Neural crest cell (in vitro differentiated cells): Measurements from ENCODE around the gene NDUFAF2. TPM values are rescaled to one million over a fixed set of nuclear protein-coding genes. Genes with fewer than 3 reads are reported as not detected.

Experiments used
- DNase-seq: peaks from one replicate; pipeline ENCODE4 v3.0.0; 2021; ENCODE audit warnings: low read depth, mixed read lengths, low spot score
- H3K27ac Mint-ChIP-seq: one replicate; pipeline ENCODE4 v1.8.0; 2021; ENCODE audit warnings: mild to moderate bottlenecking, mixed read lengths; ENCODE audit not compliant: unreplicated experiment
- H3K27me3 Mint-ChIP-seq: 2 replicates; pipeline ENCODE4 v1.8.0; 2021; ENCODE audit warnings: low read depth, mild to moderate bottlenecking, mixed read lengths
- H3K36me3 Mint-ChIP-seq: 2 replicates; pipeline ENCODE4 v1.8.0; 2021; ENCODE audit warnings: low read depth, mild to moderate bottlenecking, mixed read lengths
- H3K4me1 Mint-ChIP-seq: 2 replicates; pipeline ENCODE4 v1.8.0; 2021; ENCODE audit warnings: mixed read lengths
- H3K4me3 Mint-ChIP-seq: one replicate; pipeline ENCODE4 v1.8.0; 2021; ENCODE audit warnings: mild to moderate bottlenecking, mixed read lengths
- H3K9me3 Mint-ChIP-seq: 2 replicates; pipeline ENCODE4 v1.8.0; 2021; ENCODE audit warnings: mixed read lengths
- total RNA-seq: library from RNA; stranded (reverse); gene quantifications from 2 replicates; pipeline ENCODE4 v1.2.1, GENCODE V29; 2021
- TF ChIP-seq, protein P1 (sequence below): fragments of 200-600 bp; sonication (generic); conservative IDR thresholded peaks from 2 replicates; pipeline ENCODE4 v1.5.0; 2021; ENCODE audit warnings: antibody characterized with exemption, mild to moderate bottlenecking

Gene NDUFAF2
- total RNA-seq, 1 donor from 2014 or later, result 37.7 TPM

DNA sequence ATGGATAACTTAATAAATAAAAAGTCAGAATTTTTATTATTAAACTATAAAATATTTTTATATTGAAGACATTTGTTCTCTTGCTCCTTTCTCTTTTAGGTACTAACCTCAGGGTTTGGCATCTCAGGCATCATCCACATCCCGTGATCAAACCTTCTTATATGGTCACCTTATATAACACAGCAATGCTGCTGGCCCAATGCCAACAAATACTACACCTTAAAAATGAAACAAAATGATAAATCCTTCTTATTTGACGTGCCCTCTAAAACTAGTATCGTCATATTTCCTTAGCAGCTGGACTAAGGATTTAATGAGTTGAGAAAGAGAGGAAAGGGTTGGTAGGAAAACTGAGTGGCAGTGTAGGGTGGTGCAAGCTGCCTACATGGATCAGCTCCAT lies 56.6 kb downstream of the NDUFAF2 start:
- no peak overlapping the region for H3K27ac Mint-ChIP-seq
- H3K36me3 Mint-ChIP-seq, result peaks cover 3% of the 10 kb centered on the region
- H3K27me3 Mint-ChIP-seq, result no peaks in the 10 kb centered on the region
- H3K9me3 Mint-ChIP-seq, result peaks cover 3% of the 10 kb centered on the region
- TF ChIP-seq, protein P1, sequence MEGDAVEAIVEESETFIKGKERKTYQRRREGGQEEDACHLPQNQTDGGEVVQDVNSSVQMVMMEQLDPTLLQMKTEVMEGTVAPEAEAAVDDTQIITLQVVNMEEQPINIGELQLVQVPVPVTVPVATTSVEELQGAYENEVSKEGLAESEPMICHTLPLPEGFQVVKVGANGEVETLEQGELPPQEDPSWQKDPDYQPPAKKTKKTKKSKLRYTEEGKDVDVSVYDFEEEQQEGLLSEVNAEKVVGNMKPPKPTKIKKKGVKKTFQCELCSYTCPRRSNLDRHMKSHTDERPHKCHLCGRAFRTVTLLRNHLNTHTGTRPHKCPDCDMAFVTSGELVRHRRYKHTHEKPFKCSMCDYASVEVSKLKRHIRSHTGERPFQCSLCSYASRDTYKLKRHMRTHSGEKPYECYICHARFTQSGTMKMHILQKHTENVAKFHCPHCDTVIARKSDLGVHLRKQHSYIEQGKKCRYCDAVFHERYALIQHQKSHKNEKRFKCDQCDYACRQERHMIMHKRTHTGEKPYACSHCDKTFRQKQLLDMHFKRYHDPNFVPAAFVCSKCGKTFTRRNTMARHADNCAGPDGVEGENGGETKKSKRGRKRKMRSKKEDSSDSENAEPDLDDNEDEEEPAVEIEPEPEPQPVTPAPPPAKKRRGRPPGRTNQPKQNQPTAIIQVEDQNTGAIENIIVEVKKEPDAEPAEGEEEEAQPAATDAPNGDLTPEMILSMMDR, result no peak
- no peak for DNase-seq
- no peaks in the 10 kb centered on the region for H3K4me1 Mint-ChIP-seq
- H3K4me3 Mint-ChIP-seq, result no peak overlapping the region

DNA sequence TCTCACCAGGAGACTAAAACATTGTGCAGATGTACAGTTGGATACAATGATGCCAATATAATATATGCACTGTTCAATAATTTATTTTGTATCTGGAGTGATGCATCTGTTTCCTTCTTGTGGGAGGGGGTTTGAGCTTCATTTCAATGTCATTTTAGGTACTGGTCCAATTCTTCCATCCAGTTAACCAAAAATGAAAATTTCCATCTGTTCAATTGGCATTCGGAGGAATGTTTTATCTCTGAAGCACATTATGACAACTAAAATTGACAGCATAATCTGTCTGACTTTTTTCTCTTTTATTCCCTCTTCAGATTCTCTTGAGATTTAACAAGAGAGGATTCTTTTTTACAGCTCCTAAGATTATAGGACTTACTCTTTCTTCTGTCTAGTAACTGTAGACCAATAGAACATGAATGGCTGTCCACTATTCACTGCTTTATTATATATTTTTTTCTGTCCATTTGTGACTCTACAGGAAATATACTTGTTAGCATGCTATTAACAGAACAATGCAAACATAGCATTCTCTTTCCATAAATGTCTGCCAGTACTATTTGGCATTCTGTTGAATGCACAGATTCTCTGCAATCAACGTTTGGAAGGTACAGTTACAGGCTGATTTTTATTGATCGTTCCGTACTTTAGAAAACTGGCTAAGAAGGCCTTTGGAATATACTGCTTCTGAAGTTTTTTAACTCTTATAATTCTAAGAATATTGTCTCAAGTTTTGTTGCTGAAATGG lies 57.8 kb downstream of the NDUFAF2 start:
- Mint-ChIP-seq H3K4me1 (no peaks in the 10 kb centered on the region), H3K27ac (no peak overlapping the region), H3K36me3 (peaks cover 3% of the 10 kb centered on the region), H3K9me3 (peaks cover 3% of the 10 kb centered on the region), H3K4me3 (no peak overlapping the region), H3K27me3 (no peaks in the 10 kb centered on the region)
- no peak for DNase-seq
- TF ChIP-seq, protein P1, result no peak

DNA sequence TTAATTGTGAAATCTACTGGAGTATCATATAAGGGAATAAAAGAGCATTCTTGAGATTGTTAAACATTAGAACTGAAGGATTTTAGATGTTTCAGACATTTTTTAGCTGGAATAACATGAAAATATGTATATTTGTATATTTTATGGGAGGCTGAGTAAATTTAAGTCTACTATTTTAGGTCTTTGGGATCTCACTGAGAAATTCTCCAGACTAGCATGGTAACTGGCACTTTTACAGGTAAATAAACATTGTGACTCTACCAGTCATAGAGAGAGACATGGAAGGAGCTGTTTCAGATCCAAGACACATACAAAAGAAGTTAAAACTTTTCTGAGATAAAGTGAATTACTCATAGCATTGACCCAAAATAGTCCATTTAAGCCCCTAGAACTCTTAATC lies 59.4 kb downstream of the NDUFAF2 start:
- Mint-ChIP-seq H3K4me3 (no peak overlapping the region), H3K27ac (no peak overlapping the region), H3K9me3 (peaks cover 3% of the 10 kb centered on the region), H3K27me3 (no peaks in the 10 kb centered on the region), H3K36me3 (peaks cover 3% of the 10 kb centered on the region), H3K4me1 (no peaks in the 10 kb centered on the region)
- TF ChIP-seq, protein P1, result no peak
- no peak for DNase-seq

DNA sequence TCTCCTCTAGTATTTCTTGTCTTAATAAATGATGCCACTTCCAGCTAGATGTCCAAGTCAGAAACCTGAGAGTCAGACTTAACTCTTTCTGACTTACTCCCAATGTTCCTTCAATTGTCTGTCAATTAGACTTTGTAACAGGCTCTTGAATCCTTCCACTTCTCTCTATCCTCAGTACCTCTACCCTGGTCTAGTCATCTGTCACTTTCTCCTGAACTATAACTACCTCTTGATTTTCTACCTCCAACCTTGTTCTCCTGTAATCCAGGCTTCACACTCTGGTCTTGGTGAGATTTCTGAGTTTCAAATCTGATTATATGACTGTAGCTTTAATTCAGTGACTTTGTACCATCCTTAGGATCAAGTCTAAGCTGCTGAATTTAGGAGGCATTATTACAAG lies 64.9 kb downstream of the NDUFAF2 start:
- no peaks in the 10 kb centered on the region for H3K27me3 Mint-ChIP-seq

DNA sequence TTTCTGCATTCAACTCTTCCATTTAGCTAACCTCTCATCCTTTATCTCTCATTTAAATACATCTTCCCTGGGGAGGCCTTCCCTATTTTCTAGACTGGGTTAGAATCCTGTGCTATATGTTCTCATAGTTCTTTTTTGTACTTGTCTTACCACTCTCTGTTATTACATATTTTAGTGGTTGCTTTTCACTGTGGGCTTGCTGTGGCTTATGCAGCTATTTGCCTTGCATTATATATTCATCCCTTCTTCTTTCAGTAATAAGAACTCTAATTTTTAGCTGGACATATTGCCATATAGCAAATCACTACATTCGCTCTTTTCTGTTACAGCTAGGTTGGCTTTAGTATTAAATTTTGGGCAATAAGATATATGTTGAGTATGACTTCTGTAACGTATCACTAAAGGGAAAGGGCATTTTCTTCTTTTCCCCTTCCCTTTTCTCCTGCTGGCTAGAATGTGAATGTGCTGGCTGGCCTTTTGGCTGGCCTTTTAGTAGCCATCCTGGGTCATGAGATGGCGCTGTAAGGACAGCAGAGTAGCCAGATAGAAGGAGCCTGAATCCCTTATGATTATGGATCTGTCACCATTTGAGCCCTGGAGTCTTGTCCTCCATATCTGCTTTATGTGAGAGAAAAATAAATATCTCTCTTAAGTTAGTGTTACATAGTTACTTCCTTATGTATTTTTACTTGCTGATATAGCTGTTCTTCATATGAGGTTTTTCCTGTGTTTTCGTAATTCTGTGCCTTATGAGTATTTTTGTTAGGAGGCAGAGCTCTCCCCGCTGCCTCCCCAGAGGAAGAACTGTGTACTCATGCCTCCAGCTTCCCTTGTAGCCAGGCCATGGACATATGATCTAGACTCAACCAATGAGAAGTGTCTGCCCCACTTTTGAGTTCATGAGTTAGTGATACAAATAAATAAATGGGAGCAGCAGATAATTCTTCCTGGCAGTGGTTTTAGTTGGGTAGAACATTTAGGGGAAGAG lies 65.8 kb downstream of the NDUFAF2 start:
- DNase-seq, result no peak
- no peaks in the 10 kb centered on the region for H3K27me3 Mint-ChIP-seq
- no peaks in the 10 kb centered on the region for H3K4me1 Mint-ChIP-seq
- H3K27ac Mint-ChIP-seq, result no peak overlapping the region
- no peaks in the 10 kb centered on the region for H3K9me3 Mint-ChIP-seq
- TF ChIP-seq, protein P1, result no peak
- H3K36me3 Mint-ChIP-seq, result no peaks in the 10 kb centered on the region
- no peak overlapping the region for H3K4me3 Mint-ChIP-seq

More for the DNA sequence above, 64.9 kb downstream of the NDUFAF2 start:
- Mint-ChIP-seq H3K4me1 (no peaks in the 10 kb centered on the region), H3K4me3 (no peak overlapping the region), H3K36me3 (no peaks in the 10 kb centered on the region), H3K9me3 (no peaks in the 10 kb centered on the region), H3K27ac (no peak overlapping the region)
- TF ChIP-seq, protein P1, result no peak
- no peak for DNase-seq
